A673 (cell line): ENCODE results near the gene TRABD. TPM values are rescaled to one million over a fixed set of nuclear protein-coding genes. Genes with fewer than 3 reads are reported as not detected.

Source experiments
- BruUV-seq: library from RNA; stranded (reverse); fragments of 400-500 nt; replicated peaks from 2 replicates; lab custom pipeline; 2021; lab: Mats Ljungman, UMichigan
- CTCF ChIA-PET: fragments of 300-600 bp; sonication (Branson Sonifier 250); formaldehyde crosslinking; loops from one replicate; lab custom pipeline; 2022; ENCODE audit warnings: antibody characterized with exemption; lab: Charles Lee
- POLR2A ChIA-PET: fragments of 300-600 bp; sonication (Branson Sonifier 250); formaldehyde crosslinking; loops from one replicate; lab custom pipeline; 2022; ENCODE audit warnings: antibody characterized with exemption; ENCODE audit not compliant: low non-redundant PET; lab: Charles Lee
- DNase-seq: peaks from one replicate; pipeline ENCODE4 v3.0.0-alpha.2; 2015; ENCODE audit warnings: low spot score
- H3K27ac ChIP-seq: fragments of 200-600 bp; sonication (generic); 2 replicates; pipeline ENCODE4 v1.5.1; 2016; ENCODE audit warnings: mixed run types, low read depth, mild to moderate bottlenecking, mixed read lengths, antibody characterized with exemption, low read length; ENCODE audit not compliant: poor library complexity, severe bottlenecking
- H3K27me3 ChIP-seq: fragments of 200-600 bp; sonication (generic); replicated peaks from 2 replicates; pipeline ENCODE4 v1.6.1; 2017; ENCODE audit warnings: mixed run types, low read depth, mild to moderate bottlenecking, mixed read lengths, antibody characterized with exemption, low read length; ENCODE audit not compliant: insufficient read depth, poor library complexity
- H3K36me3 ChIP-seq: fragments of 200-600 bp; sonication (generic); 2 replicates; pipeline ENCODE4 v1.6.1; 2016; ENCODE audit warnings: mixed run types, mild to moderate bottlenecking, mixed read lengths, antibody characterized with exemption, low read length; ENCODE audit not compliant: insufficient read depth, poor library complexity, severe bottlenecking
- H3K4me1 ChIP-seq: fragments of 200-600 bp; sonication (generic); 2 replicates; pipeline ENCODE4 v1.6.1; 2017; ENCODE audit warnings: mixed run types, mild to moderate bottlenecking, mixed read lengths, antibody characterized with exemption, low read length; ENCODE audit not compliant: insufficient read depth, poor library complexity, severe bottlenecking
- H3K4me3 ChIP-seq: fragments of 200-600 bp; sonication (generic); 2 replicates; pipeline ENCODE4 v1.5.1; 2016; ENCODE audit warnings: low read depth, mixed run types, mild to moderate bottlenecking, mixed read lengths, low read length; ENCODE audit not compliant: poor library complexity, severe bottlenecking
- H3K9me3 ChIP-seq: fragments of 200-600 bp; sonication (generic); 2 replicates; pipeline ENCODE4 v1.6.1; 2016; ENCODE audit warnings: mixed run types, low read depth, mild to moderate bottlenecking, mixed read lengths, antibody characterized with exemption, low read length; ENCODE audit not compliant: poor library complexity, severe bottlenecking
- CTCF ChIP-seq: fragments of 300-800, 200-600 bp; sonication (generic); conservative IDR thresholded peaks from 2 replicates; pipeline ENCODE4 v1.5.1; 2017; ENCODE audit warnings: low read depth, mild to moderate bottlenecking, antibody characterized with exemption, low read length, moderate library complexity, mixed read lengths
- EZH2 ChIP-seq: fragments of 200-600 bp; sonication (generic); IDR thresholded peaks from 2 replicates; pipeline ENCODE4 v1.6.1; 2017; ENCODE audit warnings: borderline replicate concordance, low read depth, mild to moderate bottlenecking, mixed read lengths, antibody characterized with exemption, low read length; ENCODE audit not compliant: poor library complexity, severe bottlenecking
- intact Hi-C: fragments of 100-400 bp; cut with micrococcal nuclease; formaldehyde crosslinking; loops from one replicate; pipeline ENCODE4 v1.10.0; 2022; ENCODE audit not compliant: unreplicated experiment
- total RNA-seq: library from RNA; stranded (reverse); gene quantifications from 2 replicates; pipeline ENCODE4 v1.2.3, GENCODE V29; 2021

The TRABD gene
- total RNA-seq, 1 experiment from 2014 or later = 63.9 TPM

GRCh38 chr22:50184902-50185374 lies 775 bp upstream of the TRABD start:
- Histone ChIP-seq H3K36me3 (no peaks in the 10 kb centered on the region), H3K9me3 (no peaks in the 10 kb centered on the region), H3K4me3 (peak overlapping the region; percentile 45), H3K4me1 (no peaks in the 10 kb centered on the region), H3K27ac (peak overlapping the region; percentile 74), H3K27me3 (no peaks in the 10 kb centered on the region)
- ChIA-PET CTCF (no interaction called here), POLR2A (no interaction called here)
- TF ChIP-seq CTCF (no peak), EZH2 (no peak)
- intact Hi-C loops = no loop called here
- no TSS peak for BruUV-seq
- DNase-seq = no peak

- Histone ChIP-seq H3K27me3 (no peaks in the 10 kb centered on the region), H3K27ac (peak overlapping the region; percentile 83), H3K9me3 (no peaks in the 10 kb centered on the region), H3K4me3 (peak overlapping the region; percentile 84), H3K36me3 (peaks cover 1% of the 10 kb centered on the region), H3K4me1 (no peaks in the 10 kb centered on the region)
- ChIA-PET CTCF (no interaction called here), POLR2A (no interaction called here)
- intact Hi-C loops = no loop called here
- TF ChIP-seq EZH2 = no peak
- TF ChIP-seq CTCF = no peak
- DNase-seq = no peak
- BruUV-seq = no TSS peak
Measured at GRCh38 chr22:50186181-50186714, 535 bp downstream of the TRABD start.

- ChIA-PET POLR2A (no interaction called here), CTCF (interaction anchor here (0.6 kb wide), 1 partner anchor 119 kb away, joined by 3 read pairs; no protein-coding TSS in a partner anchor)
- Histone ChIP-seq H3K27ac (peak overlapping the region; percentile 83), H3K4me1 (no peaks in the 10 kb centered on the region), H3K27me3 (no peaks in the 10 kb centered on the region), H3K36me3 (peaks cover 8% of the 10 kb centered on the region), H3K9me3 (no peaks in the 10 kb centered on the region), H3K4me3 (peak overlapping the region; percentile 84)
- TSS peak; percentile 21 for BruUV-seq
- DNase-seq = peak; percentile 34
- intact Hi-C loops = no loop called here
- TF ChIP-seq EZH2 (no peak), CTCF (no peak)
Measured at GRCh38 chr22:50186761-50187523, 1.2 kb downstream of the TRABD start.
